ENCODE data around the gene NDUFS6. TPM values are rescaled to one million over a fixed set of nuclear protein-coding genes. Genes with fewer than 3 reads are reported as not detected.

The NDUFS6 gene
- total RNA-seq, 1 experiment from 2014 or later = 104 TPM

DNA sequence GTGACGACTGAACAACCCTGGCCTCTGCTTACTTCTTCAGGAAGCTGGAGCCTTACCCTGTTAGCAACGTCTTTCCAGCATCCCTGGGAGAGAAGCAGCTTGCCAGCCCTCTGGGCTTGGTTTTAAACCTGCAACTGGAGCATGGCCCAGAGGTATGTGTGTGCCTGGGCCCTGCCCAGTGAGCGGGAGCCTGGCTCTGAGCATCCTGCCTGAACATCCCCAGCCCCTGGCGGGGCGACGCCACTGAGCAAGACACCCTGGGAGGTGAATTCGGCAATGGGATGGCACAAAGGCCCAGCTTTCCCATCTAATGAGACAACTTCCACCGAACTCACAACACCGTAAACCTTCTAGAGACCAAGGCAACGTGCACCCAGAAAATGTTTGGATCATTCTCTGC lies 57.9 kb downstream of the NDUFS6 start:
- H3K9me3 ChIP-seq (ENCODE audit: low read length) = no peaks in the 10 kb centered on the region

DNA sequence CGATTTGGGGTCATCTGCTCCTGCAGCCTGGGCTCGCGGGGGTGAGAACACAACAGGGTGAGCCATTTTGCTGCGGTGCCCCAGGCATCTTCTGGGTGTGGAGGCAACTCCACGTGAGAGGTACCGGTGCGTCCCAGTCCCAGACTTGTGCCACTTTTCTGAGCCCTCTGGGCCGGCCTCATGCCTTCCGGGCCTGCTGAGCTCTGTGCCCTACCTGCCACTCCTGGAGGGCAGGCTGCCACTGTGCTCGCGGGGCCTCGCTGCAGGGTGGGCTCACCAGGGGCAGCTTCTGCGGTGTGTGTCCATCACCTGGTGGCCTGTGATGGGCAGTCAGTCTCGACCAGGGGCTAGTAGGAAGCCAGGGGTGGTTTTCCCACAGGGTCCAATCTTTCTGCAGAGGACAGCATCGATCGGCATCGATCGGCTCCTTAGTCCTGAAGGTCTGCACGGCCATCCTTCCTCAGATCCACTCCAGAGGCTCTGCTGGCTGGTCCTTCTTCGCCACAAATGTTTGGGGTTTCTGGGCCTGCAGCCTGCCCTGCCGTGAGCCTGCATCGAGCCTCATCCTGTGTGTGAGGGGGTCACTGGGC lies 58.9 kb downstream of the NDUFS6 start:
- intact Hi-C loops (cut with micrococcal nuclease) = no loop called here
- Histone ChIP-seq H3K36me3 (ENCODE audit: low read depth, low read length) (no peaks in the 10 kb centered on the region), H3K4me3 (ENCODE audit: low read length) (no peak overlapping the region), H3F3A (ENCODE audit: low read length, unreplicated experiment) (no peaks in the 10 kb centered on the region), H3K9me2 (replicated peaks; ENCODE audit: low read length) (no peaks in the 10 kb centered on the region), H3K9ac (ENCODE audit: low read length) (no peak overlapping the region), H3K27me3 (ENCODE audit: low read length) (peaks cover 51% of the 10 kb centered on the region), H3K4me2 (ENCODE audit: low read length) (no peak overlapping the region), H3K27ac (ENCODE audit: low read length) (no peak overlapping the region), H3K9me3 (ENCODE audit: low read length) (no peaks in the 10 kb centered on the region), H4K20me1 (ENCODE audit: low read length) (no peaks in the 10 kb centered on the region), H2AFZ (ENCODE audit: low read length) (no peak overlapping the region), H3K4me1 (ENCODE audit: insufficient read depth, low read length) (no peaks in the 10 kb centered on the region), H3K79me2 (ENCODE audit: low read length) (no peaks in the 10 kb centered on the region)
- POLR2A ChIA-PET (ENCODE audit: unreplicated experiment) = no interaction called here
- ATAC-seq = no peak
- TF ChIP-seq EZH2 (IDR thresholded peaks at IDR 0.05; ENCODE audit: low read length, unreplicated experiment) (no peak), EZH2phosphoT487 (IDR thresholded peaks at IDR 0.05; ENCODE audit: borderline replicate concordance, low read length) (no peak)
- no peak for DNase-seq
- CTCF ChIA-PET = no interaction called here
- BruUV-seq (replicated peaks) = no TSS peak

More for the DNA sequence above, 57.9 kb downstream of the NDUFS6 start:
- BruUV-seq (replicated peaks) = no TSS peak
- peaks cover 51% of the 10 kb centered on the region for H3K27me3 ChIP-seq (ENCODE audit: low read length)
- H3K27ac ChIP-seq (ENCODE audit: low read length) = no peak overlapping the region
- H4K20me1 ChIP-seq (ENCODE audit: low read length) = no peaks in the 10 kb centered on the region
- H3K4me1 ChIP-seq (ENCODE audit: insufficient read depth, low read length) = no peaks in the 10 kb centered on the region
- intact Hi-C loops (cut with micrococcal nuclease) = no loop called here
- H3K79me2 ChIP-seq (ENCODE audit: low read length) = no peaks in the 10 kb centered on the region
- ChIA-PET POLR2A (ENCODE audit: unreplicated experiment) (no interaction called here), CTCF (no interaction called here)
- ATAC-seq (no peak), DNase-seq (no peak)
- H3K36me3 ChIP-seq (ENCODE audit: low read depth, low read length) = no peaks in the 10 kb centered on the region
- TF ChIP-seq EZH2phosphoT487 (IDR thresholded peaks at IDR 0.05; ENCODE audit: borderline replicate concordance, low read length) = no peak
- TF ChIP-seq EZH2 (IDR thresholded peaks at IDR 0.05; ENCODE audit: low read length, unreplicated experiment) = no peak
- TF ChIP-seq CTCF (conservative IDR thresholded peaks at IDR 0.05; ENCODE audit: low read depth, low read length) = no peak
- H3K9ac ChIP-seq (ENCODE audit: low read length) = no peak overlapping the region
- no peak overlapping the region for H3K4me2 ChIP-seq (ENCODE audit: low read length)
- no peaks in the 10 kb centered on the region for H3K9me2 ChIP-seq (replicated peaks; ENCODE audit: low read length)
- H3K4me3 ChIP-seq (ENCODE audit: low read length) = no peak overlapping the region
- H2AFZ ChIP-seq (ENCODE audit: low read length) = no peak overlapping the region
- H3F3A ChIP-seq (ENCODE audit: low read length, unreplicated experiment) = no peaks in the 10 kb centered on the region

DNA sequence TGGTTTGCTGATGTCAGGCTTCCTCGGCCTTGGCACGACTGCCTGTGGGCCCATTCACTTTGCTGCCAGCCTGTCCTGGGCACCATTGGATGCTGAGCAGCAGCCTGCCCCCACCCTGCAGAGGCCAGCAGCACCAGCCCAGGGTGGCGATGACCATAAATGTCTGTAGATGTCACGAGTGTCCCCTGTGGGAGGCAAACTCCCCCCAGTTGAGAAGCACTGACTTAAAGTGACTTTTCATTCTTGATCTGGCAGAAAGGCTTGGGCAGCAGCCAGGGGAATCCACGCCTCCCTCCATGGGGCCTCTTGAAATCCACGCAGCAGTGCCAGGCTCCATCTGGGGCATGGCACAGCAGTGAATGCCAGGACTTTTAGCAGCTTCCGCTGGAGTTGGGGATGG lies 59.7 kb downstream of the NDUFS6 start:
- TF ChIP-seq EZH2 (IDR thresholded peaks at IDR 0.05; ENCODE audit: low read length, unreplicated experiment) (no peak), CTCF (conservative IDR thresholded peaks at IDR 0.05; ENCODE audit: low read depth, low read length) (no peak), EZH2phosphoT487 (IDR thresholded peaks at IDR 0.05; ENCODE audit: borderline replicate concordance, low read length) (no peak)
- H3K27ac ChIP-seq (ENCODE audit: low read length) = no peak overlapping the region
- ATAC-seq (no peak), DNase-seq (no peak)
- intact Hi-C loops (cut with micrococcal nuclease) = no loop called here
- ChIA-PET CTCF (no interaction called here), POLR2A (ENCODE audit: unreplicated experiment) (no interaction called here)
- no TSS peak for BruUV-seq (replicated peaks)
- H3K79me2 ChIP-seq (ENCODE audit: low read length) = no peaks in the 10 kb centered on the region
- H4K20me1 ChIP-seq (ENCODE audit: low read length) = no peaks in the 10 kb centered on the region
- no peak overlapping the region for H3K4me2 ChIP-seq (ENCODE audit: low read length)
- H3F3A ChIP-seq (ENCODE audit: low read length, unreplicated experiment) = no peaks in the 10 kb centered on the region
- no peaks in the 10 kb centered on the region for H3K4me1 ChIP-seq (ENCODE audit: insufficient read depth, low read length)
- no peak overlapping the region for H3K4me3 ChIP-seq (ENCODE audit: low read length)
- H3K36me3 ChIP-seq (ENCODE audit: low read depth, low read length) = no peaks in the 10 kb centered on the region
- no peaks in the 10 kb centered on the region for H3K9me3 ChIP-seq (ENCODE audit: low read length)
- H2AFZ ChIP-seq (ENCODE audit: low read length) = no peak overlapping the region
- H3K9me2 ChIP-seq (replicated peaks; ENCODE audit: low read length) = no peaks in the 10 kb centered on the region
- H3K27me3 ChIP-seq (ENCODE audit: low read length) = peaks cover 51% of the 10 kb centered on the region
- no peak overlapping the region for H3K9ac ChIP-seq (ENCODE audit: low read length)
